Karpas-422 (cell line): ENCODE results near the gene FAM9A. TPM values are rescaled to one million over a fixed set of nuclear protein-coding genes. Genes with fewer than 3 reads are reported as not detected.
"Not testable (repeated sequence)": the region's sequence is repeated elsewhere in the genome, so short reads cannot be mapped to it uniquely, and the experiment has no call there.

ENCODE experiments used
- DNase-seq: peaks from one replicate; pipeline ENCODE4 v3.0.0-alpha.2; 2015
- H2AFZ ChIP-seq: fragments of 200-600 bp; sonication (generic); 2 replicates; pipeline ENCODE4 v1.6.1; 2014; ENCODE audit warnings: antibody characterized with exemption, low read length, mixed read lengths
- H3K27ac ChIP-seq: fragments of 200-600 bp; sonication (generic); 2 replicates; pipeline ENCODE4 v1.5.1; 2014; ENCODE audit warnings: mild to moderate bottlenecking, low read length, moderate library complexity
- H3K27me3 ChIP-seq: fragments of 200-600 bp; sonication (generic); 2 replicates; pipeline ENCODE4 v1.6.1; 2014; ENCODE audit warnings: low read length, mixed read lengths
- H3K36me3 ChIP-seq: fragments of 200-600 bp; sonication (generic); 2 replicates; pipeline ENCODE4 v1.6.1; 2014; ENCODE audit warnings: low read length, mixed read lengths; ENCODE audit not compliant: insufficient read depth
- H3K4me1 ChIP-seq: fragments of 200-600 bp; sonication (generic); 2 replicates; pipeline ENCODE4 v1.6.1; 2014; ENCODE audit warnings: mild to moderate bottlenecking, low read length, mixed read lengths
- H3K4me2 ChIP-seq: fragments of 200-600 bp; sonication (generic); 2 replicates; pipeline ENCODE4 v1.6.1; 2014; ENCODE audit warnings: low read length, low read depth, mild to moderate bottlenecking; ENCODE audit not compliant: poor library complexity, severe bottlenecking
- H3K4me3 ChIP-seq: fragments of 200-600 bp; sonication (generic); 2 replicates; pipeline ENCODE4 v1.5.1; 2014; ENCODE audit warnings: mild to moderate bottlenecking, antibody characterized with exemption, low read length, mixed read lengths
- H3K79me2 ChIP-seq: fragments of 200-600 bp; sonication (generic); 2 replicates; pipeline ENCODE4 v1.6.1; 2014; ENCODE audit warnings: mild to moderate bottlenecking, low read length, mixed read lengths
- H3K9ac ChIP-seq: fragments of 200-600 bp; sonication (generic); 2 replicates; pipeline ENCODE4 v1.6.0; 2014; ENCODE audit warnings: low read length
- H3K9me2 ChIP-seq: fragments of 200-600 bp; sonication (generic), shearing (Covaris generic); replicated peaks from 2 replicates; pipeline ENCODE4 v1.6.0; 2014; ENCODE audit warnings: mild to moderate bottlenecking, low read length, moderate library complexity; ENCODE audit not compliant: insufficient read depth
- H3K9me3 ChIP-seq: fragments of 300-700, 200-600 bp; sonication (generic); 2 replicates; pipeline ENCODE4 v1.6.1; 2014; ENCODE audit warnings: low read length, mixed read lengths
- H4K20me1 ChIP-seq: fragments of 200-600 bp; sonication (generic); 2 replicates; pipeline ENCODE4 v1.6.1; 2014; ENCODE audit warnings: mild to moderate bottlenecking, antibody characterized with exemption, low read length, low read depth; ENCODE audit not compliant: insufficient read depth
- total RNA-seq: library from RNA; depleted of rRNA; stranded (reverse); fragments of >200 nt; shearing (Covaris generic); gene quantifications from 2 replicates; pipeline ENCODE4 v1.2.3, GENCODE V29; 2014; ENCODE audit warnings: low replicate concordance

The FAM9A gene
- total RNA-seq, 1 experiment from 2014 or later = not detected

- not testable (repeated sequence) for DNase-seq, H3K9ac ChIP-seq, H3K4me1 ChIP-seq, H3K79me2 ChIP-seq, H3K27ac ChIP-seq, H3K4me2 ChIP-seq, H3K9me2 ChIP-seq, H3K27me3 ChIP-seq, H3K36me3 ChIP-seq, H3K9me3 ChIP-seq, H3K4me3 ChIP-seq, H2AFZ ChIP-seq, H4K20me1 ChIP-seq
Measured at GRCh38 chrX:8798702-8799101, 2.5 kb downstream of the FAM9A start.

GRCh38 chrX:8787119-8787518, 14.1 kb downstream of the FAM9A start:
- H3K27me3 ChIP-seq, H4K20me1 ChIP-seq, H3K36me3 ChIP-seq, H2AFZ ChIP-seq, H3K4me1 ChIP-seq, H3K27ac ChIP-seq, H3K79me2 ChIP-seq, H3K4me3 ChIP-seq, DNase-seq, H3K4me2 ChIP-seq, H3K9me2 ChIP-seq, H3K9me3 ChIP-seq, H3K9ac ChIP-seq: not testable (repeated sequence)

- no peak overlapping the region for H3K9ac ChIP-seq
- H2AFZ ChIP-seq = no peak overlapping the region
- DNase-seq = no peak
- H3K4me2 ChIP-seq = no peak overlapping the region
- H3K36me3 ChIP-seq = no peaks in the 10 kb centered on the region
- H3K79me2 ChIP-seq = no peaks in the 10 kb centered on the region
- no peaks in the 10 kb centered on the region for H4K20me1 ChIP-seq
- no peak overlapping the region for H3K4me3 ChIP-seq
- H3K27ac ChIP-seq = no peak overlapping the region
- H3K9me2 ChIP-seq = no peaks in the 10 kb centered on the region; the same call in 1 of the 2 replicates
- H3K27me3 ChIP-seq = no peaks in the 10 kb centered on the region
- no peaks in the 10 kb centered on the region for H3K9me3 ChIP-seq
- H3K4me1 ChIP-seq = no peaks in the 10 kb centered on the region
Measured at GRCh38 chrX:8784162-8784561, 17.0 kb downstream of the FAM9A start.

- Histone ChIP-seq H3K4me2 (no peak overlapping the region), H3K9me3 (no peaks in the 10 kb centered on the region), H3K79me2 (no peaks in the 10 kb centered on the region), H3K9ac (no peak overlapping the region), H3K27ac (no peak overlapping the region), H3K36me3 (no peaks in the 10 kb centered on the region), H4K20me1 (no peaks in the 10 kb centered on the region), H3K4me3 (no peak overlapping the region), H2AFZ (no peak overlapping the region), H3K4me1 (no peaks in the 10 kb centered on the region), H3K9me2 (no peaks in the 10 kb centered on the region; the same call in 1 of the 2 replicates), H3K27me3 (no peaks in the 10 kb centered on the region)
- no peak for DNase-seq
Measured at GRCh38 chrX:8783714-8784098, 17.5 kb downstream of the FAM9A start.

- no peak overlapping the region for H3K9ac ChIP-seq
- H3K36me3 ChIP-seq = no peaks in the 10 kb centered on the region
- no peaks in the 10 kb centered on the region for H3K4me1 ChIP-seq
- DNase-seq = peak; percentile 62
- H3K4me3 ChIP-seq = no peak overlapping the region
- no peaks in the 10 kb centered on the region for H3K27me3 ChIP-seq
- H3K4me2 ChIP-seq = no peak overlapping the region
- H2AFZ ChIP-seq = no peak overlapping the region
- H3K79me2 ChIP-seq = no peaks in the 10 kb centered on the region
- H3K9me2 ChIP-seq = no peaks in the 10 kb centered on the region; the same call in 1 of the 2 replicates
- no peak overlapping the region for H3K27ac ChIP-seq
- no peaks in the 10 kb centered on the region for H4K20me1 ChIP-seq
- no peaks in the 10 kb centered on the region for H3K9me3 ChIP-seq
Measured at GRCh38 chrX:8783097-8783713, 18.0 kb downstream of the FAM9A start.

- no peak overlapping the region for H2AFZ ChIP-seq
Measured at GRCh38 chrX:8782595-8782994, 18.6 kb downstream of the FAM9A start.

GRCh38 chrX:8781921-8782320, 19.3 kb downstream of the FAM9A start:
- not testable (repeated sequence) for H3K4me3 ChIP-seq, H3K79me2 ChIP-seq, DNase-seq, H2AFZ ChIP-seq, H3K27me3 ChIP-seq, H3K27ac ChIP-seq, H3K36me3 ChIP-seq, H3K9me2 ChIP-seq, H4K20me1 ChIP-seq, H3K9ac ChIP-seq, H3K9me3 ChIP-seq, H3K4me2 ChIP-seq, H3K4me1 ChIP-seq

More at GRCh38 chrX:8782595-8782994, 18.6 kb downstream of the FAM9A start:
- Histone ChIP-seq H4K20me1 (no peaks in the 10 kb centered on the region), H3K9me3 (no peaks in the 10 kb centered on the region), H3K9ac (no peak overlapping the region), H3K4me2 (no peak overlapping the region), H3K4me1 (no peaks in the 10 kb centered on the region), H3K27ac (no peak overlapping the region), H3K27me3 (no peaks in the 10 kb centered on the region), H3K9me2 (no peaks in the 10 kb centered on the region; the same call in 1 of the 2 replicates), H3K4me3 (no peak overlapping the region), H3K79me2 (no peaks in the 10 kb centered on the region), H3K36me3 (no peaks in the 10 kb centered on the region)
- DNase-seq = no peak

- Histone ChIP-seq H3K27me3 (no peaks in the 10 kb centered on the region), H3K36me3 (no peaks in the 10 kb centered on the region), H3K4me2 (no peak overlapping the region), H4K20me1 (no peaks in the 10 kb centered on the region), H3K9me2 (no peaks in the 10 kb centered on the region), H3K4me1 (no peaks in the 10 kb centered on the region), H3K4me3 (no peak overlapping the region), H3K79me2 (no peaks in the 10 kb centered on the region), H3K27ac (no peak overlapping the region), H3K9me3 (no peaks in the 10 kb centered on the region), H3K9ac (no peak overlapping the region), H2AFZ (no peak overlapping the region)
- DNase-seq = no peak
Measured at GRCh38 chrX:8773117-8773516, 28.1 kb downstream of the FAM9A start.
